Posterior vena cava (tissue), 2 donors: ENCODE data around the gene TEX35. TPM values are rescaled to one million over a fixed set of nuclear protein-coding genes. Genes with fewer than 3 reads are reported as not detected.

Experiments used
- DNase-seq: peaks from one replicate; pipeline ENCODE4 v3.0.0-alpha.2; 2020; ENCODE audit warnings: low spot score
- intact Hi-C, 2 donors: fragments of 100-400 bp; cut with DNase I; formaldehyde crosslinking; loops; one replicate each; pipeline versions ENCODE4 v1.14.1 to v1.14.2; 2022 to 2023
- total RNA-seq, 2 donors: library from RNA; stranded (reverse); fragmentation: NEBNext Ultra II Directional; extraction: Animal tissue kit (Norgen Biotek cat#: 25700); gene quantifications; one replicate each; pipeline ENCODE4 v1.2.1, GENCODE V29; 2021
- donor health status: DM: yes; HTN: yes; CAD: no.
- donor health status: DM: yes; HTN: yes; CAD: no.

The TEX35 gene
- total RNA-seq, 2 donors from 2014 or later, result not detected

- DNase-seq, result peak; percentile 37
- intact Hi-C loops, result no loop called here
Observed at GRCh38 chr1:178509414-178510007, 3.4 kb upstream of the TEX35 start.

- DNase-seq, result peak; percentile 25
- intact Hi-C loops, result no loop called here
Observed at GRCh38 chr1:178510155-178510554, 2.8 kb upstream of the TEX35 start.

- intact Hi-C loops, result no loop called here
Observed at GRCh38 chr1:178513278-178513983, 522 bp downstream of the TEX35 start.

GRCh38 chr1:178516110-178516509 is 3.2 kb downstream of the TEX35 start:
- no peak for DNase-seq
- intact Hi-C loops, result no loop called here

More at GRCh38 chr1:178513278-178513983, 522 bp downstream of the TEX35 start:
- DNase-seq, result peak; percentile 80

DNA sequence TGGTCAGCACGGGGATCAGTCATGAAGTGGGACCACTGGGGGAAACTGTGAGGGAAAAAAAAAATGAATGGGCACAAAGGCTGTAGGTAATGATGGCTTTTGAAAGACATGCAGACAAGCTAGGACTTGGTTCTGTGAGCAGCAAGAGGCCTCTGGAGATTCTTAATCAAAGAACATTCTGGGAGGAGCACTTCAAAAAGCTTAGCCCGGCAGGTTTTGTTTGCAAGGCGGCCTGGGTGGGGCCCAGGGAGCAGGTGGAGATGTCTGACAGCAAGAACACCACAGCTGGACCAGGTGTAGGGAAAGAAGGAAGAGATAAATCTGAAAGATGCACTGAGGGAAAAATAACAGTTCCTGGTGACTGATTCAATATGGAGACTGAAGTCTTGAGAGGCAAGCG is 6.0 kb downstream of the TEX35 start:
- DNase-seq, result no peak
- intact Hi-C loops, result no loop called here

GRCh38 chr1:178520803-178521202 is 7.9 kb downstream of the TEX35 start:
- no peak for DNase-seq
- intact Hi-C loops, result loop anchor here in 1 of 2 donors (10.0 kb wide), 1 partner anchor 684 kb away; no protein-coding TSS in a partner anchor

DNA sequence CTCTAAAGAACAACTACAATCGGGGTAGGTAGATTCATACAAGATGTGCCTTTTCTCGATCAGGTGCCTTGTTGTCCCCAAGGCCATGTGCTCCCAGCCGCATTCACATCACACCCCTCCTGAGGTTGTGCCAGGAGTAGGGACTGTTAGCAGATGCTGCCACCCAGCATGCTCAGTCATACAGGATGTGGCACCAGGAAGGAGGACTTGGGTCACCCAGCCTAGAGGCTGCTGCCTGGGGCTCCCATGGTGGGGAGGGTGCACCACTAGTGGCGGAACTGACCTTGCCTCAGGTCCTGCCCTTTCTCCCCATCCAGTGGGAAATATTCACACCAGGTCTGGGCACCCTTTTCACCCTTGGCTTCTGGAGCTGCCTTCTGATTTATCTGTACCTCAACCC is 8.3 kb downstream of the TEX35 start:
- intact Hi-C loops, result loop anchor here in 1 of 2 donors (10.0 kb wide), 1 partner anchor 684 kb away; no protein-coding TSS in a partner anchor
- DNase-seq, result no peak

- intact Hi-C loops, result loop anchor here in 1 of 2 donors (10.0 kb wide), 1 partner anchor 678 kb away; no protein-coding TSS in a partner anchor
Observed at GRCh38 chr1:178527117-178527516, 14.2 kb downstream of the TEX35 start.

GRCh38 chr1:178528228-178528952 is 15.5 kb downstream of the TEX35 start:
- DNase-seq, result no peak
- intact Hi-C loops, result loop anchor here in 1 of 2 donors (10.0 kb wide), 1 partner anchor 676 kb away; no protein-coding TSS in a partner anchor

More at GRCh38 chr1:178527117-178527516, 14.2 kb downstream of the TEX35 start:
- DNase-seq, result no peak

DNA sequence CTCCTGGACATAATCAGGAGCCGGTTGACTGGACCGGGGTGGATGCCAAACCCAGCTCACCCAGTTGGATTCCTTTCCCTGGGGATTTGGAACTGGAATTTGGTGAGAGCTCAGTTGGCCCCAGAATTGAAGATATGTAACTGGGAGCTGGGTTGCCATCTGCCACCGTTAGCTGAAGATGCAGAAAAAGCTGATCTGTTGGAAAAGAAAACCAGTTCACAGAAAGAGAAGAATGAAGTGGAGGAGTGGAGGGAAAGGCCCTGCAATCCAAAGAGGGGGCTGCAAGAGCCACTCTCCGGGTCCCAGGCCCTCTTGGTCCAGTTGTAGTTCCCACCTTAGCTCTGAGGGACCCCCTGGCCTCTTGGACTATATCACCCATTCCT is 16.0 kb downstream of the TEX35 start:
- no peak for DNase-seq
- intact Hi-C loops, result loop anchor here in 1 of 2 donors (10.0 kb wide), 1 partner anchor 676 kb away; no protein-coding TSS in a partner anchor

GRCh38 chr1:178529364-178530036 is 16.6 kb downstream of the TEX35 start:
- intact Hi-C loops, result loop anchor here (10.0 kb wide), 2 partner anchors 475 to 675 kb away; no protein-coding TSS in a partner anchor
- no peak for DNase-seq

GRCh38 chr1:178530037-178530402 is 17.1 kb downstream of the TEX35 start:
- intact Hi-C loops, result loop anchor here in 1 of 2 donors (10.0 kb wide), 1 partner anchor 475 kb away; no protein-coding TSS in a partner anchor
- DNase-seq, result no peak

DNA sequence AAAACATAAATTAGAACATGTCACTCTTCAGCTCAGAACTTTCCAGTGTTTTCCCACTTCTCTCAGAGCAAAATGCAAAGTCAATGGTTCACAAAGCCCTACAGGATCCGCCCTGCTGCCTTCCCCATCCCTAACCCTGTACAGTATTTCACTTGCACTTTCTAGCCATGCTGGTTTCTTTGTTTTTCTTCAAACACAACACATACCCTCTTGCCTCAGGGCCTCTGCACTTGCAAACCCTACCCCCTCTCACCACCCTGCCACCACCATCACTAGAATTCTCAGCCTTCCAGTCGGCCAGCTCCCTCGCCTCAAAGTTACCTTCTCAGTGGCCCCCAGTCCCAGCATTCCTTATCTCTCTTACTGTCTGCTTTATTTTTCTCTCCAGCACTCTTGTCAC is 17.6 kb downstream of the TEX35 start:
- no peak for DNase-seq
- intact Hi-C loops, result loop anchor here in 1 of 2 donors (10.0 kb wide), 1 partner anchor 474 kb away; no protein-coding TSS in a partner anchor

GRCh38 chr1:178531887-178532286 is 19.0 kb downstream of the TEX35 start:
- DNase-seq, result no peak
- intact Hi-C loops, result loop anchor here in 1 of 2 donors (10.0 kb wide), 1 partner anchor 473 kb away; no protein-coding TSS in a partner anchor

- intact Hi-C loops, result loop anchor here in 1 of 2 donors (10.0 kb wide), 1 partner anchor 472 kb away; no protein-coding TSS in a partner anchor
- DNase-seq, result peak; percentile 94
Observed at GRCh38 chr1:178532392-178532791, 19.5 kb downstream of the TEX35 start.

DNA sequence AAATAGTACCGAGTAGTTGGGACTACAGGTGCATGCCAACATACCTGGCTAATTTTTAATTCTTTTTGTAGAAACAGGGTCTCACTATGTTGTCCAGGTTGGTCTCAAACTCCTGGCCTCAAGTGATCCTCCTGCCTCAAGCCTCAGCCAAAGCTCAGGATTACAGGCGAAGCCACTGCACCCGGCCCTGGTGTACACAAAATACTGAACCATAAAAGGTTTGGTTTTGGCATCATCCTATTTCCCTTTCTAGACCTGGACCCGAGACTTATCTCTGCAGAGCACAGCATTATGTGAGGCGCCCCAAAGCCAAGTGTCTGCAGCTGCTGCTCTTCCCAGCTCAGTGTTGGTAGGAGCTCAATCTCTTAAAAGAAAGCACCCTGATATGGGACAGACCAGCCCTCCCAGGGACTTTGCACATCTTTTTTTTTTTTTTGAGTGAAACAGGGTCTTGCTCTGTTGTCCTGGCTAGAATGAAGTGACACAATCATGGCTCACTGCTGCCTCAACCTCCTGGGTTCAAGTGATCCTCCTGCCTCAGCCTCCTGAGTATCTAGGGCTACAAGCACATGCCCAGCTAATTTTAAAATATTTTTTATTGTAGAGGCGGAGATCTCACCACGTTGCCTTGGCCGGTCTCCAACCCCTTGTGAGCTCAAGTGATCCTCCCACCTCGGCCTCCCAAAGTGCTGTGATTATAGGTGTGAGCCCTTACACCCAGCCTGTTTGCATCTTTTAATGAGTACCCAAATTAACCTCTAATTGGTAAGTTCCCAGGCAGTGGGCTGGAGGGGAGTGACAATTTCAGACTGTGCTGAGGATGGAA is 20.4 kb downstream of the TEX35 start:
- intact Hi-C loops, result loop anchor here in 1 of 2 donors (10.0 kb wide), 1 partner anchor 471 kb away; no protein-coding TSS in a partner anchor
- no peak for DNase-seq

DNA sequence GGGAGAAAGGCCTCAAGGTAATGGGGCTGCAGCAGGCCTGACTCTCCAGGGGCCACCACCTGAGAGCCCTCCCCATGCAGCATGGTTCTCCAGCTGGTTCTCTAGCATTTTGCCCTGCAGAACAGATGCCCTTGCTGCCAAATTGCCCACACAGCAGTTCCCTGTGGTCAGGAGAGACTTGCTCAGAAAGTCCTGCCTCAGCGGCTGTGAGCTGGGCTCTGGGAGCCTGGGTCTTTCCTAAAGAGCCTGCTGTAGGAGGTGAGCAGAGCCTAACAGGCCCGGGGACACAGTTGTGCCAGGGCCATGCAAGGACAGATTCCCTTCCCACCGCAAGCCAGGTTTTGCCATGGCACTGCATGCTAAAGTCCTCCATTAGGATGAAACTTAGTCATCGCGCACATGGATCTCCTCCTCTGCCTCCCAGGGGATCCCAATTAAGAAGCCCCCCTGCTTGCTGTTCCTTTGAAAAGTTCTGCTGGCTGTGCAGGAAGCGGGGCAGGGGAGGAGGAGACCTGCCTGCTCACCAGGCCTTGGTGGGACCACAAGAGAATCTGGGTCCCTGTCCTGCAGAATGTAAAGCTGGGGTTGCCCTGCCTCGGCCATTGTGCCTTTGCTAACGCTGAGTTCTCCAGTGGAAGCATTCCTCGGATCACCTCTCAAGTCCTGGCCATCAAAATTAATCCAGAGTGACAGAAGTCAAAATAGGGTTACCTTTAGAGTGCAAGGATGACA is 21.4 kb downstream of the TEX35 start:
- no peak for DNase-seq
- intact Hi-C loops, result loop anchor here in 1 of 2 donors (10.0 kb wide), 1 partner anchor 470 kb away; no protein-coding TSS in a partner anchor
